Smooth muscle cell (in vitro differentiated cells): ENCODE data around the gene PFKFB4. TPM values are rescaled to one million over a fixed set of nuclear protein-coding genes. Genes with fewer than 3 reads are reported as not detected.

ENCODE experiments used
- DNase-seq: peaks from one replicate; lab custom pipeline; 2025; ENCODE audit not compliant: unreplicated experiment; lab: John Stamatoyannopoulos, UW
- H2AFZ ChIP-seq: fragments of 200-600 bp; sonication (generic); 2 replicates; pipeline ENCODE4 v1.6.0; 2016; ENCODE audit warnings: antibody characterized with exemption, low read depth, mild to moderate bottlenecking
- H3F3A ChIP-seq: fragments of 200-600 bp; sonication (generic); 2 replicates; pipeline ENCODE4 v1.6.0; 2017; ENCODE audit warnings: antibody characterized with exemption, low read depth
- H3K27ac ChIP-seq: fragments of 200-600 bp; sonication (generic); 2 replicates; pipeline ENCODE4 v1.5.1; 2016; ENCODE audit warnings: low read depth, mild to moderate bottlenecking
- H3K27me3 ChIP-seq: fragments of 200-600 bp; sonication (generic); 2 replicates; pipeline ENCODE4 v1.6.1; 2016; ENCODE audit warnings: low read depth, mild to moderate bottlenecking
- H3K36me3 ChIP-seq: fragments of 200-600 bp; sonication (generic); 2 replicates; pipeline ENCODE4 v1.5.1; 2016; ENCODE audit warnings: low read depth
- H3K4me1 ChIP-seq: fragments of 200-600 bp; sonication (generic); 2 replicates; pipeline ENCODE4 v1.5.1; 2016; ENCODE audit warnings: low read depth
- H3K4me2 ChIP-seq: fragments of 200-600 bp; sonication (generic); 2 replicates; pipeline ENCODE4 v1.6.0; 2016; ENCODE audit warnings: mild to moderate bottlenecking
- H3K4me3 ChIP-seq: fragments of 200-600 bp; sonication (generic); 2 replicates; pipeline ENCODE4 v1.5.1; 2016; ENCODE audit warnings: mild to moderate bottlenecking
- H3K79me2 ChIP-seq: fragments of 200-600 bp; sonication (generic); 2 replicates; pipeline ENCODE4 v1.6.0; 2016; ENCODE audit warnings: low read depth, mild to moderate bottlenecking
- H3K9ac ChIP-seq: fragments of 200-600 bp; sonication (generic); 2 replicates; pipeline ENCODE4 v1.6.0; 2016; ENCODE audit warnings: low read depth
- H3K9me3 ChIP-seq: fragments of 200-600 bp; sonication (generic); replicated peaks from 2 replicates; pipeline ENCODE4 v1.5.1; 2016; ENCODE audit warnings: low read depth
- H4K20me1 ChIP-seq: fragments of 200-600 bp; sonication (generic); 2 replicates; pipeline ENCODE4 v1.6.0; 2016; ENCODE audit warnings: low read depth
- CTCF ChIP-seq: fragments of 200-600 bp; sonication (generic); IDR thresholded peaks from 2 replicates; pipeline ENCODE4 v1.5.1; 2017; ENCODE audit warnings: borderline replicate concordance, mild to moderate bottlenecking, antibody characterized with exemption; ENCODE audit not compliant: insufficient read depth, poor library complexity, severe bottlenecking
- WGBS: methylation state at CpG from one replicate; pipeline ENCODE4 v1.1.7; 2016; ENCODE audit warnings: low lambda C conversion rate; 5-methylcytosine and 5-hydroxymethylcytosine counted together
- polyA plus RNA-seq: library from polyadenylated mRNA; unstranded; fragments of >200 nt; fragmentation: Nextera tagmentation; extraction: Ambion mirVana; gene quantifications from 2 replicates; pipeline ENCODE4 v1.2.1, GENCODE V29; 2016
- total RNA-seq: library from RNA; depleted of rRNA; stranded (reverse); fragments of >200 nt; gene quantifications from 2 replicates; pipeline ENCODE4 v1.2.3, GENCODE V29; 2014

PFKFB4 gene
- total and polyA plus RNA-seq, 2 experiments from 2014 or later, result 37.4 to 48.8 TPM

DNA sequence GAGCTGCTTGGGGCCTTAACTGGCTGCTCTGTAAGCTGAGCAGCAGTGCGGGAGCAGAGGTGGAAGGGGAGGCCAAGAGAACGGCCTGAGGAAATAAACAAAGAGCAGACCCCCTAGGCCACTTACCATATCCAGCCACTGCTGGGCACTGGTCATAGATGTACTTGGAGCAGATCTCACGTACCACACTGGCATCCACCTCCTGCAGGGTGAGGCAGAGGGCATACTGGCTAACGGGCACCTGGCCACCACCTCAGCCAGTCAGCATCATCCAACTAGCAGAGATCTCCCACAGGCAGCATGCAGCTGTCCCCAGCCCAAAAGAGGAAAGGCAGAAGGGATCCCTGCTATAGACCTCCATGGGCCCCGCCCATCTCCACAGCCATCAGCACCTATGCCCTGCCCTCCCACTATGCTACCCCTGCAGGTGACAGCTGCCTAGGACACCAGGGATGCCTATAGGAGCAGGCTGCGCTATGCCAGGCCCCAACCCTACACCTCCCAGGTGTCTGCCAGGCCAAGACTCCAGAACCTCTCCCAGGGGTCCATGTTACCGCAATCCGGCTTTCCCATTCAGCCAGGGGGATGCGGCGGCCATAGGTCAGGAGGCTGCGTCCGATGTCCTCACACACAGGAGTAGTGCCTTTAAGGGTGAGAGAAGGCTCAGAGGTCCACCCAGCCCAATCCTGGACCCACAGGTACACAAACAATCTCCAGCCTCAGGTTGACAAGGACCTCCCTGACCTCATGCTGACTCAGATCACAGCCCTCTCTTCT is 43.1 kb upstream of the PFKFB4 start:
- peak overlapping the region; percentile 91 for H3K9ac ChIP-seq
- peak overlapping the region; percentile 80 for H3K4me2 ChIP-seq
- H3K79me2 ChIP-seq, result peaks cover under 1% of the 10 kb centered on the region
- no peaks in the 10 kb centered on the region for H3K27me3 ChIP-seq
- no peak for DNase-seq
- peaks cover 14% of the 10 kb centered on the region for H3K4me1 ChIP-seq
- H4K20me1 ChIP-seq, result no peaks in the 10 kb centered on the region
- 94% methylated on average over 12 of the region's 12 CpGs for WGBS
- H3K9me3 ChIP-seq, result no peaks in the 10 kb centered on the region
- H3F3A ChIP-seq, result peaks cover 40% of the 10 kb centered on the region
- peak overlapping the region; percentile 100 for H3K27ac ChIP-seq
- TF ChIP-seq CTCF, result no peak
- no peak overlapping the region for H3K4me3 ChIP-seq
- no peaks in the 10 kb centered on the region for H3K36me3 ChIP-seq
- H2AFZ ChIP-seq, result no peak overlapping the region

GRCh38 chr3:48599077-48599501 is 42.5 kb upstream of the PFKFB4 start:
- peaks cover 20% of the 10 kb centered on the region for H3K4me1 ChIP-seq
- H4K20me1 ChIP-seq, result no peaks in the 10 kb centered on the region
- H3K4me3 ChIP-seq, result no peak overlapping the region
- H3F3A ChIP-seq, result peaks cover 40% of the 10 kb centered on the region
- no peaks in the 10 kb centered on the region for H3K36me3 ChIP-seq
- H3K79me2 ChIP-seq, result peaks cover 5% of the 10 kb centered on the region
- WGBS, result 74% methylated on average over 10 of the region's 11 CpGs
- DNase-seq, result no peak
- no peak overlapping the region for H2AFZ ChIP-seq
- peak overlapping the region; percentile 80 for H3K4me2 ChIP-seq
- no peak for TF ChIP-seq CTCF
- H3K9me3 ChIP-seq, result no peaks in the 10 kb centered on the region
- H3K9ac ChIP-seq, result peak overlapping the region; percentile 91
- peak overlapping the region; percentile 100 for H3K27ac ChIP-seq
- no peaks in the 10 kb centered on the region for H3K27me3 ChIP-seq

DNA sequence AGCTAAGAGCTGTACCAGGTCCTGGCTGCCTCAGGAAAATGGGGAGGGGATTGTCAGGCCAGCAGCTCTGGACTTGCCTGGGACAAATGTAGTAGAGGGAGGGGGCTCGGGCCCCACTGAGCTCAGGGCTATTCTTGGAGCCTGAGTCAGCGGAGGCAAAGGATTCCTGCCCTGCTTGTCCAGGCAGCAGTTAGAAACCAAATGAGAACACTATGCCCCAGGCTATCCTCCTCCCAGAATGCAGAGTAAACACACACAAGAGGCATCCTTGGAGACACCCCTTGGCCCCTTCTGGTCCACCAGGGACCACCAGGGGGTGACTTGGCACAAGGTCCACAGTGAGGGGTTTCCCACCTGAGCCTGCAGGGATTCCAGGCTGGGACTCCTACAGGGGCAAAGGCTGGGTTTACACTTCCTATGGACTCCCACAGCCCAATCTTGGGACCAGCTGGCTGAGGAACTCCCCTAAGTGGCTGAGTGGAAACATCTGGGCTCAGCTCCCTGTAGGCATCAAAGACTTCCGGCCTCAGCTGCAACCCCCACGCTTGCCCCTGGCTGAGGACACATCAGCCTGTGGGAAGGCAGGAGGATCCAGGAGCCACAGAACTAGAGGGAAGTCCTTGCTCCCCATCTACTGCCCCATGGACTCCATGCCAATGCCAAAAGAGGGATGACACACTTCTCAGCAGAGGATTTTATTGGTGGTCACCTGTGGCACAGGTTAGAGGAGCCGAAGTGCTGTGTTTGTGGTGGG is 41.9 kb upstream of the PFKFB4 start:
- peak overlapping the region; percentile 100 for H3K27ac ChIP-seq
- H3K4me3 ChIP-seq, result no peak overlapping the region
- peaks cover 11% of the 10 kb centered on the region for H3K79me2 ChIP-seq
- peak; percentile 8 for TF ChIP-seq CTCF
- H3K27me3 ChIP-seq, result no peaks in the 10 kb centered on the region
- H3K4me1 ChIP-seq, result peaks cover 20% of the 10 kb centered on the region
- WGBS, result 17% methylated on average over 5 of the region's 5 CpGs
- H3F3A ChIP-seq, result peaks cover 40% of the 10 kb centered on the region
- H3K9ac ChIP-seq, result peak overlapping the region; percentile 91
- H3K9me3 ChIP-seq, result no peaks in the 10 kb centered on the region
- H3K36me3 ChIP-seq, result no peaks in the 10 kb centered on the region
- H2AFZ ChIP-seq, result no peak overlapping the region
- DNase-seq, result peak; percentile 34
- H3K4me2 ChIP-seq, result peak overlapping the region; percentile 80
- H4K20me1 ChIP-seq, result peaks cover 5% of the 10 kb centered on the region
